Measurements from ENCODE around the gene SHMT2.

The SHMT2 gene

DNA sequence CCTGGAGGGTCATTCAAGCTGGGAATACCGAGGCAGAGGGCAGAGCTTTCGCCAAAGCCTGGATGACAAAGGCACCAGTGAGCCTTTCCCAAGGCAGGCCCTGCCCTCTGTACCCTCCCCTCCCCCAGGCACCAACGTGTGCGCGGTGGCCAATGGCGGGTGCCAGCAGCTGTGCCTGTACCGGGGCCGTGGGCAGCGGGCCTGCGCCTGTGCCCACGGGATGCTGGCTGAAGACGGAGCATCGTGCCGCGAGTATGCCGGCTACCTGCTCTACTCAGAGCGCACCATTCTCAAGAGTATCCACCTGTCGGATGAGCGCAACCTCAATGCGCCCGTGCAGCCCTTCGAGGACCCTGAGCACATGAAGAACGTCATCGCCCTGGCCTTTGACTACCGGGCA lies 44.1 kb upstream of the SHMT2 start:
- no peak for DNase-seq (ENCODE audit: low read depth, low spot score)
- Histone ChIP-seq H3K9me3 (ENCODE audit: insufficient read depth, low read length) (no peaks in the 10 kb centered on the region), H3K36me3 (ENCODE audit: insufficient read depth, insufficient read length, low read length) (peaks cover 95% of the 10 kb centered on the region), H3K27me3 (ENCODE audit: insufficient read depth, insufficient read length) (no peaks in the 10 kb centered on the region), H3K4me3 (ENCODE audit: insufficient read length, low read depth) (no peak overlapping the region), H3K9ac (ENCODE audit: insufficient read length, low read depth) (no peak overlapping the region), H3K4me1 (ENCODE audit: insufficient read depth, insufficient read length) (peaks cover 7% of the 10 kb centered on the region)
- no peak for TF ChIP-seq SUZ12 (IDR thresholded peaks at IDR 0.05; ENCODE audit: extremely low read depth, insufficient read depth, insufficient read length)

DNA sequence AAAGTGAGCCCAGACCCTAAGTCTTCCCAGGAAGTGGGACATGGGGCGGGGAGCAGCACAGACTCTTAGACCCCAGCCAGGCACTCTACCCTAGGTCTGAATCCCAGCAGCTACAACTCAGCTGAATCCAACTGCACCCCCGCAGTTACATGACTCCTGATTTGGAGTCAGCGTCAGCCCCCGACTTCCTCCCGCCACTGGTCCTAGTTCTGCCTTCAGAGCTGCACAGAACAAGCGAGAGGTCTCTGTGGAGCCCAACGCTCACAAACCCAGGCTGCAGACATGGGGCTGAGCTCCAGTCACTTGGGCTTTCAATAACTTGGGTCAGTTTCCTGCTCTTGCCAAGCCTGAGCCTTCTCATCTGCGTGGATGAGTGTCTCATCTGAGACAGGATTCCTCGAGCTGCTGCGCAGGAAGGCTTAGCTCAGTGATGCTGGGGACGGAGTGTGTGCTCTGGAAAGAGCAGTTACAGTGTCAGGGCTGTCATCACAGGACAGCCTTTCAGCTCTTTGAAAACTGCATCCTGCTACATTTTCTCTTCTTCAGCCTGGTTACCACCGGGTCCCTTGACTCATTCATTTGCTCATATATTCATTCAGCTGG lies 43.5 kb upstream of the SHMT2 start:
- TF ChIP-seq SUZ12 (IDR thresholded peaks at IDR 0.05; ENCODE audit: extremely low read depth, insufficient read depth, insufficient read length), result no peak
- Histone ChIP-seq H3K9ac (ENCODE audit: insufficient read length, low read depth) (no peak overlapping the region), H3K9me3 (ENCODE audit: insufficient read depth, low read length) (no peaks in the 10 kb centered on the region), H3K4me1 (ENCODE audit: insufficient read depth, insufficient read length) (peaks cover 7% of the 10 kb centered on the region), H3K36me3 (ENCODE audit: insufficient read depth, insufficient read length, low read length) (peaks cover 95% of the 10 kb centered on the region), H3K4me3 (ENCODE audit: insufficient read length, low read depth) (no peak overlapping the region), H3K27me3 (ENCODE audit: insufficient read depth, insufficient read length) (no peaks in the 10 kb centered on the region)
- no peak for DNase-seq (ENCODE audit: low read depth, low spot score)

DNA sequence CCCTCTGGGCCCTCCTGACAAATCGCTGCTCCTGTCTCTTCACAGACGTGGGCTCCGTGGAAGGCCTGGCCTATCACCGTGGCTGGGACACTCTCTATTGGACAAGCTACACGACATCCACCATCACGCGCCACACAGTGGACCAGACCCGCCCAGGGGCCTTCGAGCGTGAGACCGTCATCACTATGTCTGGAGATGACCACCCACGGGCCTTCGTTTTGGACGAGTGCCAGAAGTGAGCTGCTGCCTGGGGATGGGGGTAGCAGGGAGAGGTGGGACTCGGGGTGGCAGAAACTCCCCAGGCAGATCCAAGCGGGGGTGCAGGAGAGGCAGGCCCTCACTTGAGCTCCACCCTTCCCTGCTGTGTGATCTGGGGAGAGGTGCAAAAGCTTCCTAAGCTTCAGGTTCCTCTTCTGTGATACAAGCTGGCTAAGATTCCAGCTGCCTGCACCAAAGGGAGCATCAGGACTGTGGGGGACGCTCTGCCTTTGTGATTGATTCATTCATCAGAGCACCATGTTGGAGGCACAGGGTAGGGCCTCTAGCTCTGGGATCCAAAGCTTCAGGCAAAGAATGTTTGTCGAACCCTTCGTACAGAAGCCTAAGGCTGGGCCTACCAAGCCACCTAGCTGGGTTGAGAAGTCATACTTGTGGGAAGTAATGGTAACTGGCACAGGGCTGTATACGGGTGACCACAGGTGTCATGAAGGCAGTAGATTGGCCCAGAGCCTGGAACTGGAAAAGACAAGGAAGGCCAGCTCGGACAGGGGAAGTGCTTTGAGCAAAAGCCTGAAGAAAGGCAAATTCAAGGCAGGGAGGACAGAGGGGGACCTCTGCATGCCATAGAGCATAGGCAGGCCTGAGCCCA lies 42.1 kb upstream of the SHMT2 start:
- Histone ChIP-seq H3K9ac (ENCODE audit: insufficient read length, low read depth) (no peak overlapping the region), H3K4me1 (ENCODE audit: insufficient read depth, insufficient read length) (peaks cover 7% of the 10 kb centered on the region), H3K9me3 (ENCODE audit: insufficient read depth, low read length) (no peaks in the 10 kb centered on the region), H3K4me3 (ENCODE audit: insufficient read length, low read depth) (no peak overlapping the region), H3K36me3 (ENCODE audit: insufficient read depth, insufficient read length, low read length) (peaks cover 96% of the 10 kb centered on the region), H3K27me3 (ENCODE audit: insufficient read depth, insufficient read length) (no peaks in the 10 kb centered on the region)
- TF ChIP-seq SUZ12 (IDR thresholded peaks at IDR 0.05; ENCODE audit: extremely low read depth, insufficient read depth, insufficient read length) (no peak), ZNF274 (IDR thresholded peaks at IDR 0.05; ENCODE audit: low read depth, low read length) (no peak), YY1 (IDR thresholded peaks at IDR 0.05; ENCODE audit: insufficient read depth, insufficient read length) (no peak)
- DNase-seq (ENCODE audit: low read depth, low spot score), result no peak

DNA sequence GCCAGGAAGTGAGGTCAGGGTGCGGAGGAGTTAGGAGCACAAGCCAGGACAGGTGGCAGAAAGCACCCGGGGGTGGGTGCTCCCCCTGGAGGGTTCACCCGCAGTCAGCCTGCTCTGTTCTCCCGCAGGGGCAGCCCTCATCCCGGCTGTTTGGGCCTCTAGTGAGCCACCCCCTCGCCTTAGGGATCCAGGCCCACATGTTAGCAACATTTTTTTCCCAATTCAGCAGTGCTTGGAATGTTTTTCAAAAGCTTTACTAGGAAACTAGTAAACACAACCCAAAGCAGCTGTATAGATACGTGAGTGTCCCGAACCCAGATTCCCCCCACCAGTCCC lies 41.5 kb upstream of the SHMT2 start:
- no peak overlapping the region for H3K4me3 ChIP-seq (ENCODE audit: insufficient read length, low read depth)
- H3K4me1 ChIP-seq (ENCODE audit: insufficient read depth, insufficient read length), result peaks cover 5% of the 10 kb centered on the region
- DNase-seq (ENCODE audit: low read depth, low spot score), result no peak
- peaks cover 100% of the 10 kb centered on the region for H3K36me3 ChIP-seq (ENCODE audit: insufficient read depth, insufficient read length, low read length)
- TF ChIP-seq ZNF274 (IDR thresholded peaks at IDR 0.05; ENCODE audit: low read depth, low read length) (no peak), SUZ12 (IDR thresholded peaks at IDR 0.05; ENCODE audit: extremely low read depth, insufficient read depth, insufficient read length) (no peak)
- no peaks in the 10 kb centered on the region for H3K9me3 ChIP-seq (ENCODE audit: insufficient read depth, low read length)
- no peak overlapping the region for H3K9ac ChIP-seq (ENCODE audit: insufficient read length, low read depth)
- H3K27me3 ChIP-seq (ENCODE audit: insufficient read depth, insufficient read length), result no peaks in the 10 kb centered on the region

DNA sequence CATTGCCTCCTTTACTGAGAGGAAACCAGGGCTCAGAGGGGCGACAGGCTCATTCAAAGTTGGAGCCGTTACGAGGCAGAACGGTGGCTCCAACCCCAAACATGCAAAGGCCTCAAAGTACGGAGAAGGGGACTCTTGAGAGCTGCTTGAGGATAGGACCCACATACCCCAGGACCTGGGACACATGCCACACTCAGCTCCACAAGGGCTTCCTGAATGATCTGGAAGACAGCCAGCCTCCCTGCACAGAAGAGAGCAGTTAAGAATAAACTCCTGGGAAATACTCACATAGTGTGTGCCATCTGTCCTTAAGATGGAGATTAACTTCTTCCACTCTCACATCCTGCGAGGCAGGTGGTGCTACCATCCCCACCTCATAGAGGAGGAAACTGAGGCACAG lies 39.5 kb upstream of the SHMT2 start:
- Histone ChIP-seq H3K36me3 (ENCODE audit: insufficient read depth, insufficient read length, low read length) (peaks cover 100% of the 10 kb centered on the region), H3K9me3 (ENCODE audit: insufficient read depth, low read length) (no peaks in the 10 kb centered on the region), H3K4me1 (ENCODE audit: insufficient read depth, insufficient read length) (no peaks in the 10 kb centered on the region), H3K9ac (ENCODE audit: insufficient read length, low read depth) (no peak overlapping the region), H3K27me3 (ENCODE audit: insufficient read depth, insufficient read length) (no peaks in the 10 kb centered on the region), H3K4me3 (ENCODE audit: insufficient read length, low read depth) (no peak overlapping the region)
- DNase-seq (ENCODE audit: low read depth, low spot score), result no peak
- TF ChIP-seq YY1 (IDR thresholded peaks at IDR 0.05; ENCODE audit: insufficient read depth, insufficient read length), result no peak
- no peak for TF ChIP-seq SUZ12 (IDR thresholded peaks at IDR 0.05; ENCODE audit: extremely low read depth, insufficient read depth, insufficient read length)
- no peak for TF ChIP-seq ZNF274 (IDR thresholded peaks at IDR 0.05; ENCODE audit: low read depth, low read length)

DNA sequence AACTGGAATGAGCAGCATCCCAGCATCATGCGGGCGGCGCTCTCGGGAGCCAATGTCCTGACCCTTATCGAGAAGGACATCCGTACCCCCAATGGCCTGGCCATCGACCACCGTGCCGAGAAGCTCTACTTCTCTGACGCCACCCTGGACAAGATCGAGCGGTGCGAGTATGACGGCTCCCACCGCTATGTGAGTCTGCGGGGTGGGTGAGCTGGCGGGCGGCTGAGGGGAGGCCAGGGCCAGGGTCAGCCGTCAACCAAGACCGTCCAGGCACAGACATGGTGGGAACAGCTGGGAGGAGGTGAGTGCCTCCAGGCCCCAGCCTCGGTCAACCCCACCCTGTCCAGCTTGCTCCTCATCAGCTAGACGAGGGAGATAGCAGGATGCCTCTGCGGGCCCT lies 38.7 kb upstream of the SHMT2 start:
- no peaks in the 10 kb centered on the region for H3K4me1 ChIP-seq (ENCODE audit: insufficient read depth, insufficient read length)
- H3K36me3 ChIP-seq (ENCODE audit: insufficient read depth, insufficient read length, low read length), result peaks cover 100% of the 10 kb centered on the region
- no peaks in the 10 kb centered on the region for H3K27me3 ChIP-seq (ENCODE audit: insufficient read depth, insufficient read length)
- no peak for DNase-seq (ENCODE audit: low read depth, low spot score)
- no peak overlapping the region for H3K4me3 ChIP-seq (ENCODE audit: insufficient read length, low read depth)
- H3K9me3 ChIP-seq (ENCODE audit: insufficient read depth, low read length), result no peaks in the 10 kb centered on the region
- TF ChIP-seq YY1 (IDR thresholded peaks at IDR 0.05; ENCODE audit: insufficient read depth, insufficient read length), result no peak
- no peak overlapping the region for H3K9ac ChIP-seq (ENCODE audit: insufficient read length, low read depth)

DNA sequence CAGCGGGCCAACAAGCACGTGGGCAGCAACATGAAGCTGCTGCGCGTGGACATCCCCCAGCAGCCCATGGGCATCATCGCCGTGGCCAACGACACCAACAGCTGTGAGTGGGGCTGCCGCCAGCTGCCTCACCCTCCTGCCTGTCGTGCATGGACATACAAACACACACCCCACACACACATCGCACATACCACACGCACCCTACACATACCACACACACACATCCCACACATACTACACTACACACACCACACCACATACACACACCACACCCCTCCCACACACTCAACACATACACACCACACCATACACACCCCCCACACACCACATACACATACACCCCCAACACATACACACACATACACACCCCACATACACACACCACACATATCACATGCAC lies 38.1 kb upstream of the SHMT2 start:
- peaks cover 100% of the 10 kb centered on the region for H3K36me3 ChIP-seq (ENCODE audit: insufficient read depth, insufficient read length, low read length)
- H3K4me3 ChIP-seq (ENCODE audit: insufficient read length, low read depth), result no peak overlapping the region
- DNase-seq (ENCODE audit: low read depth, low spot score), result no peak
- no peak overlapping the region for H3K9ac ChIP-seq (ENCODE audit: insufficient read length, low read depth)
- no peaks in the 10 kb centered on the region for H3K27me3 ChIP-seq (ENCODE audit: insufficient read depth, insufficient read length)
- no peaks in the 10 kb centered on the region for H3K4me1 ChIP-seq (ENCODE audit: insufficient read depth, insufficient read length)
- no peaks in the 10 kb centered on the region for H3K9me3 ChIP-seq (ENCODE audit: insufficient read depth, low read length)
- TF ChIP-seq ZNF274 (IDR thresholded peaks at IDR 0.05; ENCODE audit: low read depth, low read length) (no peak), SUZ12 (IDR thresholded peaks at IDR 0.05; ENCODE audit: extremely low read depth, insufficient read depth, insufficient read length) (no peak), YY1 (IDR thresholded peaks at IDR 0.05; ENCODE audit: insufficient read depth, insufficient read length) (no peak)

Data from NT2/D1 (cell line).